Activated T-cell treated with anti-CD3 and anti-CD28 coated beads for 1 hour (primary cell): Measurements from ENCODE around the gene FAM131A.
"Not testable (repeated sequence)": the region's sequence is repeated elsewhere in the genome, so short reads cannot be mapped to it uniquely, and the experiment has no call there.

Experiments used
- DNase-seq: peaks from one replicate; pipeline ENCODE4 v3.0.0-alpha.2; 2020; ENCODE audit warnings: low read depth

FAM131A gene

GRCh38 chr3:184317201-184317600, 20.2 kb upstream of the FAM131A start:
- no peak for DNase-seq

DNA sequence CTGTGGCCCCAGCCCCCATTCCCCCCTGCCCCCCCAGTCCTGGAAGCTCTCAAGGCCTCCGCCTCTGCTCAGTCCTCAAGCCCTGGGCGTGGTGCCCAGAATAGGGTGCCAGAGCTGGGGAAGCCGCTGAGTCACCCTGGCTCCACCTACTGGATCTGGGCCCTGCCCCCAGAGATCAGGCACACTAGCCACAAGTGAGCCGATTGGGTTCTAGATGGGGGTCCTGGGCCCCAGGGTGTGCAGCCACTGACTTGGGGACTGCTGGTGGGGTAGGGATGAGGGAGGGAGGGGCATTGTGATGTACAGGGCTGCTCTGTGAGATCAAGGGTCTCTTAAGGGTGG, 17.3 kb upstream of the FAM131A start:
- DNase-seq = peak; percentile 30

DNA sequence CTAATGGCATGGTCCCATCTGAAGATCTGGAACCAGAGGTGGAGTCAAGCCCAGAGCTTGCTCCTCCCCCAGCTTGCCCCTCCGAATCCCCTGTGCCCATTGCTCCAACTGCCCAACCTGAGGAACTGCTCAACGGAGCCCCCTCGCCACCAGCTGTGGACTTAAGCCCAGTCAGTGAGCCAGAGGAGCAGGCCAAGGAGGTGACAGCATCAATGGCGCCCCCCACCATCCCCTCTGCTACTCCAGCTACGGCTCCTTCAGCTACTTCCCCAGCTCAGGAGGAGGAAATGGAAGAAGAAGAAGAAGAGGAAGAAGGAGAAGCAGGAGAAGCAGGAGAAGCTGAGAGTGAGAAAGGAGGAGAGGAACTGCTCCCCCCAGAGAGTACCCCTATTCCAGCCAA, 15.7 kb upstream of the FAM131A start:
- no peak for DNase-seq

- DNase-seq = no peak
Measured at GRCh38 chr3:184322731-184323487, 14.5 kb upstream of the FAM131A start.

GRCh38 chr3:184323696-184324095, 13.7 kb upstream of the FAM131A start:
- no peak for DNase-seq

DNA sequence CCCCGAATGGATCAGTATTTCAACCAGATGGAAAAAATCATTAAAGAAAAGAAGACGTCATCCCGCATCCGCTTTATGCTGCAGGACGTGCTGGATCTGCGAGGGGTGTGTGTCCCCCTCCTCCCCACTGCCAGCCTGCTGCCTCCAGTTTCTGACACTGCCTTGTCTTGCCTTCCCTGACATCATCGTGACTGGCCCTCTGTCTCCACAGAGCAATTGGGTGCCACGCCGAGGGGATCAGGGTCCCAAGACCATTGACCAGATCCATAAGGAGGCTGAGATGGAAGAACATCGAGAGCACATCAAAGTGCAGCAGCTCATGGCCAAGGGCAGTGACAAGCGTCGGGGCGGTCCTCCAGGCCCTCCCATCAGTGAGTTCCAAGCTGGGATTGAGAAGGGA, 12.1 kb upstream of the FAM131A start:
- no peak for DNase-seq

DNA sequence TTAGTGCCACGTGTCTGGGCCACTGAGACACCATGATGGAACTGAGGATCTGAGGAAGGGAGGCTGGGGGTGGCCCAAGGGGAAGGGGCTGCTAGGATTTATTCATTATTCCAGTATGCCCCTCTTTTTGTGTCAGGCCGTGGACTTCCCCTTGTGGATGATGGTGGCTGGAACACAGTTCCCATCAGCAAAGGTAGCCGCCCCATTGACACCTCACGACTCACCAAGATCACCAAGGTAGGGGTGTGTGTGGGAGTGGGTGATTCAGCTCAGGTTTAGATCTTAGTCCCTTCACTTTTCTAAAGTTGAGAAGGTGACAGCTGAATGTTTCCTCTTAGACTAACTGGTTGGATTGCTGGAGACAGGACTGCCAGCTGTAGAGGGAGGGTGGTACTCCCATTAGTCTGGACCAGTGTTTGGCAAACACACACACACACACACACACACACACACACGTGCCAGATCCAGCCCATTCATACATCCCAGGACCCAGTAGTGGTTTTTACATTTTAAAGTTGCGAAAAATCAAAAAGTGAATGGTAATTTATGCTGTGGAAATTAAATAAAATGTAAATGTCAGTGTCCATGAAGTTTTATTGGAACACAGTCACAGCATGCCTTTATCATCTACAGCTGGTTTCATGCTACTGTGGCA, 11.6 kb upstream of the FAM131A start:
- no peak for DNase-seq

DNA sequence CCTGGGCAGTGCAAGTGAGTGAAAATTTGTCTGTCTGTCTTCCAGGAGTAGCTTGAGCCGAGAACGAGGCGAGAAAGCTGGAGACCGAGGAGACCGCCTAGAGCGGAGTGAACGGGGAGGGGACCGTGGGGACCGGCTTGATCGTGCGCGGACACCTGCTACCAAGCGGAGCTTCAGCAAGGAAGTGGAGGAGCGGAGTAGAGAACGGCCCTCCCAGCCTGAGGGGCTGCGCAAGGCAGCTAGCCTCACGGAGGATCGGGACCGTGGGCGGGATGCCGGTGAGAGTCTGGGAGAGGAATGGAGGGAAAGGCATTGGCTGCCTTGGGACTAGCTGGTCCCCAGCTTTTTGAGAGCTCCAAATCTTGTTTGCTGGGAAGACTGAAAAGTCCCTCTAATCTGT, 10.2 kb upstream of the FAM131A start:
- DNase-seq = no peak

DNA sequence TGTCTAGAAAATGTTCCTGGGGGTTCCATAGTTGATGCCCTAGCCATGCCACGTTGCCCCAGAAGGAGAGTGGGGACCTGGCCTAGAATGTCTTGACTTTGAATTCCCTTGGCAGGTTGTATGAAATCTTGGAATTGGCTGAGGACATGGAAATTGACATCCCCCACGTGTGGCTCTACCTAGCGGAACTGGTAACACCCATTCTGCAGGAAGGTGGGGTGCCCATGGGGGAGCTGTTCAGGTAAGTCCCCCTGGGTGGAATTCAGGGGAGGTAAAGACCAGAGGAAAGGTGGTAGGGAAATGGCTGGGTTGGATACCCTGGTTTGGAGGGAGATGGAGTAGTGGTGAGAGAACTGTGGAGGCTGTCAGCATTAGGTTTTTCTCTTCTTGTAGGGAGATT, 8.9 kb upstream of the FAM131A start:
- DNase-seq = no peak

DNA sequence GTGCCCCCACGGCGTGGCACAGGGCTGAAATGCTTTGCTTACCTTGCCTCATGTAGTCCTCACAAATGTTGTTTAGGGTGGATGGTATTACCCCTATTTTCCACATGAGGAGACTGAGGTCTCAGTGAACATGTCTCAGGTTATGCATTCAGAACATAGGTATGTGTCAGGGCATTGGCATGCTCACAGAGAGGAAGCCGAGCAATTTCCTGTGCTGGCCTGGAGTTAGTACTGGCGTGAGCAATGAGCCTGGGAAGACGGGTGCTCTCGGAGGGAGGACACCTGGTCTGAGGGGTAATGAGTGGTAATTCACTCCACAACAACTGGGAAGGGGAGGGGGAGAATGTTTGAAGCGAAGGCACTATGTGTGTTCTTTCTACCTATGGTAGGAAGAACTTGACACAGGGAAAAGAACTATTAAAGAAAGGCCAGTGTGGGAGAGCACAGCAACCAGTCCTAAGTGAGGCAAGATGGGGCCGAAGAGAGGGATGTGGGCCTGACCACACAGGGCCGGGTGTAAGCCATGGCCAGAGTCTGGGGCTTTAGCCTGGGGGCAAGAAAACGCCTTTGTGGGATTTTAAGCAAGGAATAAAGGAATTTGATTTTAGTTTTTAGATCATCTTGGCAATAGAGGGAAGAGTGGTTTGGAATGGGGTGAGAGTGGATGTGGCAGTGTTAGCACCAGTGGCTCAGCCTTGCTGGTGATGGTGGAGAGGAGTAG, 4.9 kb upstream of the FAM131A start:
- no peak for DNase-seq

- no peak for DNase-seq
Measured at GRCh38 chr3:184333190-184333589, 4.2 kb upstream of the FAM131A start.

DNA sequence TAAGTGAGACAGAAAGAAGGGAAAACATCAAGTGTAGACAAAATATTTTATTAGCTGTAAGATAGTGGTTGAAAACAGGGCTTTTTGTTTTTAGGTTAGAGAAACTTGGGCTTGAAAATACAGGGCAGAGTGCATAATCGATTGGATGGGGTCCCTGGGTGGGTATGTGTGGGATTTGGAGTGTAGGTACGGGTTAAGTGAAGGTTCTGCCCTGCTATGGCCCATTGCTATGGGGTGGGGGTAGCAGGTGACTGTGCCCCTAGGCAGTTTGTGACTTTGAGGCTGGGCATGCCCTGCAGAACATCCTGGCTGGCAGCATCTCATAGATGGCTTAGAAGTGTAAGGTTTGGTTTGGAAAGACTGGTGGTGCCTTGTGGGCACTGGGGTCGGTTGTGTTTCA, 3.7 kb upstream of the FAM131A start:
- no peak for DNase-seq

GRCh38 chr3:184334470-184335158, 2.8 kb upstream of the FAM131A start:
- peak; percentile 12 for DNase-seq

DNA sequence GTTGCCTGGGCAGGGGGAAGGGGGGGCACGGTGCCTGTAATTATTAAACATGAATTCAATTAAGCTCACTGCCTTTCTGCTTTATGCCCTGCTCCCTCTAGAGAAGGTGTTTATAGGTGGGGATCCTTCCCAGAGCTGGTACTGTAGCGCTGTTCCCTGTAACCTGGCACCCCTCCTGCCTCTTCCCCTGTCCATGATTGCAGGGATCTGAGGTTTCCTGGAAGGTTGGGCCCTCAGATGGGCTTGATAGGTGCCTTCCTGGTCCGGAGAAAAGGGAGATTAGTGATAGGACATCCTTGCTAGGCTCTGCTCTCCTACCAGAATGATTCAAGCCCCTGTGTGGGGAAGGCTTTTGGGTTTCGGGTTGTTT, 2.1 kb upstream of the FAM131A start:
- DNase-seq = no peak

DNA sequence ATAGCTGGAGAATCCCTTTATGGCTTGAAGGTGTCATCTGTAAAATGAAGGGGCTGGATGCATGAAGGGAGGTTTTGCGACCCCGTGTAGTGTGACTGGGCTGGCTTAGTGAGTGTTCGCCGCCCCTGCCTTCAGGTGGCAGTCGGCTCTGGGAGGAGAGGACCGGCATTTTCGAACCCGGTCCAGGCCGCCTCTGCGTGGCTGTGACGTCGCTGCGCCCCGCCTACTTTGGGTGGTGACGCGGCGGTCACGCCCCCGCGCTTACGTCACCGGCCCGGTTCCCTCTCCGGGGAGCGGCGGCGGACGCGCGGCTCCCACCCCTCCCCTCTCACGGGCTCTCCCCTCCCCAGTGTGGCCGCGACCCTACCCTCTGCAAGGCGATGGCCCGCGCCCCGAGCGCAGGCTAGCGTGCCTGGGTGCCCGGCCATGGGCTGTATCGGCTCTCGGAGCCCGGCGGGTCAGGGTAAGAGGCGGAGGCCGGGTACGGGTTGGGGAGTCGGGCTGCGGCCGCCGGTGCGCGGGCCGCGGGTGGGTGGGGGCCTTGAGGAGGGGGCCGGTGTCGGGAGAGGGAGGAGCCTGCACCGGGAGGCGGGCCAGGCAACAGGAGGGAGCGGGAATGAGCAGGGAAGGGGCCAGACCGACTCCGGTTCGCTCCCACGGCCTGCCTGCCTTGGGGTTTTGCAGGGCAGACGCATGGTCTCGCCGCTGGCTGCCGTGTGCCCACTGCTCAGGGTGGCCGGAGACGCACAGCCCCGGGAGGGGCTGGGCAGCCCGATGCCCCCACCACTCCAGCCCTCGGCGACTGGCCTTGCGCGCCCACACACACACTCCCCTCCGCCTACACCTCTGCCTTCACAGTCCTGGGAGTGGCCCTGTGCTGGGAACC, 1.5 kb upstream of the FAM131A start:
- DNase-seq = peak; percentile 80

DNA sequence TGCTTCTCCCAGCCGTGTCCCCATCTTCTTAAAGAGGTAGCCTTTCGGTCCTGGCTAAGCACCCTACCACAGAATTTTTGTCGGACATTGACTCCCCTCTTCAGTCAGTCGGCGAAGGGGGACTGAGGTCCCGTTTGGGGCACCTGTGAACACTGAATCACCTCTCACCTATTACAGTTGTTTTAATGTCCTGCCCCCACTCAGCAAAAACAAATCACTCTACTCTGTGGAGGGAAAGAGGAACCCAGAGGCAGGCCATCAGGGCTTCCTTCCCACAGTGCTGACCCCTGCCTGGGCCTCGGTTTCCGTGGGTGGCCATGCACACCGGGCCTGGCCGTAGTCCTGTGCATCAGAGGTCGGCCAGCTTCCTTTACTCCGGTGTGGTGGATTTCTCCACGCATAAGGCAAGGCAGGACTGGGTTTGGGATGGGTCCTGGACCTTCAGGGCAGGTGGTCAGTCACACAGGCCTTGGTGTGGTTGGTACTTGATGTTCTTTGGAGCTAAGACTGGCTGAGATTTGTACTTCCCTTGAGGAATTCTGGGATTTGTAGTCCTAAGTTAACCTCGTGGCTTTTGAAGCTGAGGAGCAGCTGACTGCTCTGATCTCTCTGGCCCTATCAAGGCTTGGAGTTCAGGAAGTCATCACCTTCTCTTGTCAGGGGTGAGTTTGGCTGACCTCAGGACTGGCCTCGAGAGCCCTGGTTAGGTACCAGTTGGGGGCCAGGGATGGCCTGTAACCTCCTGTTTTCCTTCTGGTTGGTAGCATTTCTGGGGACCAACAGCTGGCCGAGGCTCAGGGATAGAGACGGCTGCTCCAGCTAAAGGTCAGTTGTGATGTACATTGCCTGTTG, 627 bp upstream of the FAM131A start:
- DNase-seq = no peak

DNA sequence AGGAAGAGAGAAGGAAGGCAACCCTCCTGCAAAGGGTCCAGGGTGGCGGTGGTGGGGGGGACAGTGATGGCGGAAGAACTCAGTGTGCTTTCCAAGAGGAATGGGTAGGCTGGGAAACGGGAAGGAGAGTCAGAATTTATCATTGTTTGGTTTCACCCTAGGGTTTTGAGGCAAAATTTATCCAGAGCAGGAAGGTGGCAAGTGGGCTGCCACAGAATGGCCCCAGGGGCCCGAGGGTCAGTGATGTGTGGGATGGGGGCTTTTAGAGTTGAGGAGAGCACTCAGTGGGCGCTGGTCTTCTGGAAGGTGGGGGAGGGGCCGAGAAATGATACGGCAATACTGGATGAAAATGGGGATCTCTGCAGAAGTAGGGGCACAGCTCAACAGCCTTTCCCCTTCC, 581 bp downstream of the FAM131A start:
- DNase-seq = no peak

DNA sequence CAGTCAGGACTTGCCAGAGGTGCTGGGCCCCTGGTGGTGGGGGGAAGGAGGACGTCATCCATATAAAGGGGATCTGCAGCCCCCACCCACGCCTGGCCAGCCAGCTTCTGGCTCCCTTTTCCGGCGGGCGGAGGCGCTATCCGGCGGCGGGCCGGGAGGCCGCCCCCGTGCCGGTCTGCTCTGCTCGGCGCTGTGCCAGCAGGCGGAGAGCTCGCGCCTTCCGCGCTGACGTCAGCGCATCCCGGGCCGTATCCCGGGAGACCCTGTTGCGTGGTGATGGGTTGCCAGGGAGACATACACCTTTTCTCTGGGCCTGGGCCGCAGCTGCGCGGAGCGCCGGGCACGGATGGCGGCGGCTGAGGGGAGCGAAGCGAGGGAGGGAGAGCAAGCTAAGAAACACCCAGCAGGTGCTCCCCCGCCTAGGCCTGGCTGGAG, 1.1 kb downstream of the FAM131A start:
- DNase-seq = no peak

GRCh38 chr3:184339001-184339400, 1.6 kb downstream of the FAM131A start:
- no peak for DNase-seq

DNA sequence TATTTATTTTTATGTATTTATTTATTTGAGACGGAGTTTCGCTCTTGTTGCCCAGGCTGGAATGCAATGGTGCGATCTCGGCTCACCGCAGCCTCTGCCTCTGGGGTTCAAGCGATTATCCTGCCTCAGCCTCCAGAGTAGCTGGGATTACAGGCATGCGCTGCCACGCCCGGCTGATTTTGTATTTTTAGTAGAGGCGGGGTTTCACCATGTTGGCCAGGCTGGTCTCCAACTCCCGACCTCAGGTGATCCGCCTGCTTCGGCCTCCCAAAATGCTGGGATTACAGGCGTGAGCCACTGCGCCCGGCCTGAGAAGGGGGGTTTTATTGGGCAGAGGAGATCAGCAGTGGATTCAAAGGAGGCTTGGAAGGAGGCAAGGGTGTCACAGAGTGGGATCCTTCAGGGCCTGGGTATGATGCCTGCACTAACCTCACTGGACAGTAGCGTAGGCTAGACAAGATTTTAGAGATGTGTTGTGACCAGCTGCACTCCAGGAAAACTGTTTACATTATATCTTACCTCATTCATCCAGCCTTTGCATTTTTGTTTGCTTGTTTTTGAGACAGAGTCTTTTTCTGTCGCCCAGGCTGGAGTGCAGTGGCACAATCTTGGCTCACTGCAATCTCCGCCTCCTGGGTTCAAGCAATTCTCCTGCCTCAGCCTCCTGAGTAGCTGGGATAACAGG, 2.2 kb downstream of the FAM131A start:
- not testable (repeated sequence) for DNase-seq
